BLaER1 (cell line): ENCODE results near the gene CCL8.

Experiments used
- H3K27ac ChIP-seq: shearing (Covaris generic); formaldehyde crosslinking; 2 replicates; pipeline ENCODE4 v1.8.1; 2022
- H3K27me3 ChIP-seq: shearing (Covaris generic); formaldehyde crosslinking; 2 replicates; pipeline ENCODE4 v1.8.1; 2022
- H3K36me3 ChIP-seq: shearing (Covaris generic); formaldehyde crosslinking; 2 replicates; pipeline ENCODE4 v1.8.1; 2022
- H3K4me1 ChIP-seq: shearing (Covaris generic); formaldehyde crosslinking; 2 replicates; pipeline ENCODE4 v1.8.1; 2022
- H3K4me2 ChIP-seq: shearing (Covaris generic); formaldehyde crosslinking; 2 replicates; pipeline ENCODE4 v1.8.1; 2022
- H3K4me3 ChIP-seq: shearing (Covaris generic); formaldehyde crosslinking; 2 replicates; pipeline ENCODE4 v1.8.1; 2022
- H3K9ac ChIP-seq: shearing (Covaris generic); formaldehyde crosslinking; 2 replicates; pipeline ENCODE4 v1.8.1; 2022
- H3K9me3 ChIP-seq: shearing (Covaris generic); formaldehyde crosslinking; 2 replicates; pipeline ENCODE4 v1.8.1; 2022
- H4K20me1 ChIP-seq: shearing (Covaris generic); formaldehyde crosslinking; 2 replicates; pipeline ENCODE4 v1.8.1; 2022
- Cebpa-rat ChIP-seq: shearing (Covaris generic); IDR thresholded peaks from 2 replicates; pipeline ENCODE4 v1.8.1; 2022

CCL8 gene

DNA sequence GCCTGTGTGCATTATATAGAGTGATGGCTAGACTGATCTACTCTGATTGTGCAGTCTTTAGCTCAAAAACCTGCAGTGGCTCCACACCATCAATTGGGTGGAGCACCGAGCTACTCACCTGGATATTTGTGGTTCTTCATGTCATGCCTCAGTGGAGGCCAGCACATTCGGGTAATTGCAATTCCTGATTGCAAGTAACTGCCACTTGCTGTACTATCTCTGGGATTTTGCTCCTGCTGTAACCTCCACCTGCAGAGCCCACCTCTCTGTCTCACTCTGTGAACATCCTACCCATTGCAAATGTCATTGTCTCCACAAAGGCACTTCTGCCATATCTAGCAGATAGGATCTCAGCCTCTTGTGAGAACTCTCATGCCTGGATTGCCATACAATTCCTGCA is 45.5 kb downstream of the CCL8 start:
- H4K20me1 ChIP-seq: no peaks in the 10 kb centered on the region
- peak overlapping the region; percentile 69 for H3K4me2 ChIP-seq
- H3K27ac ChIP-seq: peak overlapping the region; percentile 65
- no peaks in the 10 kb centered on the region for H3K27me3 ChIP-seq
- no peak overlapping the region for H3K4me3 ChIP-seq
- H3K9me3 ChIP-seq: no peaks in the 10 kb centered on the region
- H3K9ac ChIP-seq: no peak overlapping the region
- TF ChIP-seq Cebpa-rat: no peak
- H3K4me1 ChIP-seq: peaks cover 91% of the 10 kb centered on the region
- H3K36me3 ChIP-seq: no peaks in the 10 kb centered on the region

GRCh38 chr17:34365340-34365739 is 46.1 kb downstream of the CCL8 start:
- Histone ChIP-seq H3K9ac (no peak overlapping the region), H3K9me3 (no peaks in the 10 kb centered on the region), H3K27me3 (no peaks in the 10 kb centered on the region), H3K4me2 (peak overlapping the region; percentile 69), H3K4me3 (no peak overlapping the region), H4K20me1 (no peaks in the 10 kb centered on the region), H3K27ac (peak overlapping the region; percentile 65), H3K4me1 (peaks cover 91% of the 10 kb centered on the region), H3K36me3 (no peaks in the 10 kb centered on the region)
- TF ChIP-seq Cebpa-rat: no peak

DNA sequence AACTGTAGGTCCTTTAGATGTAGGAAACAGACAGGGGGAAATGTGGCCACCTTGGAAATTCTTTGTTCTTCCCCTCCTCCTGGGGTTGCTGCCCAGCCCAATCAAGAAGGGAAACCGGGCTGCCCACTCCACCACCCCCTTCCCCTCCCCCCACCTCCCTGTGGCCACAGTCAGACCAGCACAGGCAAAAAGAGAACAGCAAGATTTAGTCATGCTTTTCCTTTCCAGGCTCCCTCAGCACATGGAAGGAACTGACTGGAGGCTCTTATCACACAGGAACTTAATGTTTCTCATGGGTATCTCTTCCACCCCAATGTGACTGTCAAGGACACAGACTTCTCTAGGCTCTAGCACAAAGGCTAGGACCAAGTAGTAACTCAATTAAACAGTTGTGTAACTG is 46.8 kb downstream of the CCL8 start:
- peaks cover 91% of the 10 kb centered on the region for H3K4me1 ChIP-seq
- H3K4me2 ChIP-seq: peak overlapping the region; percentile 69
- no peak overlapping the region for H3K4me3 ChIP-seq
- H3K36me3 ChIP-seq: no peaks in the 10 kb centered on the region
- no peak for TF ChIP-seq Cebpa-rat
- peak overlapping the region; percentile 65 for H3K27ac ChIP-seq
- H3K9me3 ChIP-seq: no peaks in the 10 kb centered on the region
- no peaks in the 10 kb centered on the region for H4K20me1 ChIP-seq
- H3K27me3 ChIP-seq: no peaks in the 10 kb centered on the region
- no peak overlapping the region for H3K9ac ChIP-seq

- no peaks in the 10 kb centered on the region for H3K27me3 ChIP-seq
- H3K9ac ChIP-seq: peak overlapping the region; percentile 12; the same call in 1 of the 2 replicates
- H3K36me3 ChIP-seq: no peaks in the 10 kb centered on the region
- H3K4me1 ChIP-seq: peaks cover 91% of the 10 kb centered on the region
- H3K4me3 ChIP-seq: no peak overlapping the region
- TF ChIP-seq Cebpa-rat: no peak
- no peaks in the 10 kb centered on the region for H4K20me1 ChIP-seq
- H3K27ac ChIP-seq: peak overlapping the region; percentile 65
- no peaks in the 10 kb centered on the region for H3K9me3 ChIP-seq
- H3K4me2 ChIP-seq: peak overlapping the region; percentile 69
Observed at GRCh38 chr17:34366529-34367107, 47.4 kb downstream of the CCL8 start.

DNA sequence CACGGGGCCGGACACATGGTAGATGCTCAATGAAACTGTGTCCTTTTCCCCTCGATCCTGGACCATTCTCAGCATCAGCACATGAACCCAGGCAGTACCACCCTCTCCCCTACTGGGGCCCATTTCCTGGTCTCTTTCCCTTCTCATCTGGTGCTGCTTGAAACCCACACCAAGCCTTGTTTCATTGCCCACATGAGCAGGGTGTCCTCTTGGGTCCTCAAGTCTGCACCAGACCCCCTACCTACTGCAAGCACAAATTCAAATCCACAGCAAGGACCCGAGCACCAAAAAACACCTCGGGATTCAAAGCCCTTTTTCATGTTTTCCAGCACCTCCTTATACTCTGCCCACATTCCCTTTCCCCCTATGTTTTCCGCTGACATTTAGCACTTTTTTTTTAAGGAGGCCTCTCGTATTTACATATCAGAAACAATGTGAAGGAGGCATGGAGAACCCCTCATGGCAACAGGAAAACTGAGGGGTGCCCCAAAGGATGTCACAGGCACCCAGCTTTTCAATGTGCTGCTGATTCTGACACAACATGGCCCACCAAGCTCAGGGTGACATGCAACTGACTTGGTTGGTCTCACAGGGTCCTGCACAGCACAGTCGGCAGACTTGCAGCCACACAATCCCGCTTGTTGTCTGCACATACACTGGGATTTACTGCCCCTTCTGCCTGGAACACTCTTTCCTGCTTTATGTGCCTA is 48.4 kb downstream of the CCL8 start:
- Histone ChIP-seq H3K4me3 (no peak overlapping the region), H3K36me3 (no peaks in the 10 kb centered on the region), H4K20me1 (no peaks in the 10 kb centered on the region), H3K9me3 (no peaks in the 10 kb centered on the region), H3K27me3 (no peaks in the 10 kb centered on the region), H3K27ac (no peak overlapping the region), H3K4me2 (no peak overlapping the region), H3K4me1 (peaks cover 81% of the 10 kb centered on the region), H3K9ac (no peak overlapping the region)
- TF ChIP-seq Cebpa-rat: no peak

DNA sequence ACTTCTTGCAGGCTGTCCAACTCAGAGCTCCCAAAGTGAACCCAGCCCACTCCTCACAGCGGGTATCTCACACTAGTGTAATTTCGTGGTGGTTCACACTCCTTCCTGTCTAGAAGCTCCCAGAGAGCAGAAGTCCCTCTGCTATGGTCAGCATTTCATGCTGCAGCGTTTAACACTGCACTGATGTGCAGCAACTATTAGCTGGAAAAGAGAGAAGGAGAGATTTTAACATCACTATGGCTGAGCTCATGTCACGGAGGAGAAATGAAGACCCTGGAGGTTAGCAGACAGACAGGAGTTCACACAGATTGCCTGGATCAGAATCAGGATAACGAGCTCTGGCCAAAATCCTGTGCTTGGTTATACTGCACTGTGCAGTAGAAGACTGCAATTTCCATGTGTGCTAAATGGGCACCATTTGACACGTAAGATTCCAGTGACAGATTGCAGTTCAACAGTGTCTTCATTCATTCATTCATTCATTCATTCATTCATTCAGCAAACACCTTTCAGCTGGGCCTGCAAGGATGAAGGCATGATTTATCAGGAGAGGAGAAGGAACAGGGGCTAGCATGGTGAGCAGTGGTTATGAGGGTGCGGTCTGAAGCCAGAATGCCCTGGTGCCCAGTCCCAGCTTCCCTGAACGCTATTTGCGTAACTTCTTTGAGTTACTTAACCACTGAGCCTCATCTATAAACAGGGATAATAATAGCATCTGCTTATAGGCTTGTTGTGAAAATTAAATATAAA is 49.1 kb downstream of the CCL8 start:
- no peak overlapping the region for H3K4me3 ChIP-seq
- H3K9me3 ChIP-seq: no peaks in the 10 kb centered on the region
- H3K4me1 ChIP-seq: peaks cover 73% of the 10 kb centered on the region
- H3K27ac ChIP-seq: no peak overlapping the region
- H4K20me1 ChIP-seq: no peaks in the 10 kb centered on the region
- H3K36me3 ChIP-seq: no peaks in the 10 kb centered on the region
- no peak overlapping the region for H3K4me2 ChIP-seq
- no peaks in the 10 kb centered on the region for H3K27me3 ChIP-seq
- TF ChIP-seq Cebpa-rat: 0 out of 2 replicates have a peak, but pooled peaks have one; percentile 4
- H3K9ac ChIP-seq: no peak overlapping the region

- Histone ChIP-seq H3K27ac (no peak overlapping the region), H4K20me1 (no peaks in the 10 kb centered on the region)
Observed at GRCh38 chr17:34368946-34369500, 49.8 kb downstream of the CCL8 start.

DNA sequence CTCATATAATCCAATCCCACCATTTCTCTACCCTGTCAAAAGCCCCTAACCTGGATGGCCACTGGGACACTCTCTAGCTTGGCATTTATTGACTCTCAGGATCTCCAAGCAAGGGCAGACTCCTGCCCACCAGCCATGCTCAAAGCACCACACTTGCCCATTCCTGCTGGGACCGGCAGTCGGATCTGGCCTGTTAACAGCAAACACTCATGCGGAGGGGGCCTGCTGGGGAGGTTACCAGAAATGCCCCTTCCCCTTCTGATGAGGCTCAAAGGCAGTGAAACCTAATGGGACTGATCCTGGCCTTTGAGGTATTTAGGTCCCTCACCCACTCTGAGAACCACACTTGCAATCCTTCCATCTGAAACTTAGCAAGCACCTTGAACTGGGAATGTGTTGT is 50.3 kb downstream of the CCL8 start:
- H4K20me1 ChIP-seq: no peaks in the 10 kb centered on the region
- no peak overlapping the region for H3K4me2 ChIP-seq
- peaks cover 61% of the 10 kb centered on the region for H3K4me1 ChIP-seq
- H3K27me3 ChIP-seq: no peaks in the 10 kb centered on the region
- no peaks in the 10 kb centered on the region for H3K9me3 ChIP-seq
- H3K36me3 ChIP-seq: no peaks in the 10 kb centered on the region
- no peak overlapping the region for H3K27ac ChIP-seq
- no peak overlapping the region for H3K9ac ChIP-seq
- no peak for TF ChIP-seq Cebpa-rat
- no peak overlapping the region for H3K4me3 ChIP-seq

More at GRCh38 chr17:34368946-34369500, 49.8 kb downstream of the CCL8 start:
- no peak for TF ChIP-seq Cebpa-rat
- Histone ChIP-seq H3K4me2 (no peak overlapping the region), H3K4me3 (no peak overlapping the region), H3K4me1 (peaks cover 67% of the 10 kb centered on the region), H3K36me3 (no peaks in the 10 kb centered on the region), H3K27me3 (no peaks in the 10 kb centered on the region), H3K9ac (no peak overlapping the region), H3K9me3 (no peaks in the 10 kb centered on the region)

DNA sequence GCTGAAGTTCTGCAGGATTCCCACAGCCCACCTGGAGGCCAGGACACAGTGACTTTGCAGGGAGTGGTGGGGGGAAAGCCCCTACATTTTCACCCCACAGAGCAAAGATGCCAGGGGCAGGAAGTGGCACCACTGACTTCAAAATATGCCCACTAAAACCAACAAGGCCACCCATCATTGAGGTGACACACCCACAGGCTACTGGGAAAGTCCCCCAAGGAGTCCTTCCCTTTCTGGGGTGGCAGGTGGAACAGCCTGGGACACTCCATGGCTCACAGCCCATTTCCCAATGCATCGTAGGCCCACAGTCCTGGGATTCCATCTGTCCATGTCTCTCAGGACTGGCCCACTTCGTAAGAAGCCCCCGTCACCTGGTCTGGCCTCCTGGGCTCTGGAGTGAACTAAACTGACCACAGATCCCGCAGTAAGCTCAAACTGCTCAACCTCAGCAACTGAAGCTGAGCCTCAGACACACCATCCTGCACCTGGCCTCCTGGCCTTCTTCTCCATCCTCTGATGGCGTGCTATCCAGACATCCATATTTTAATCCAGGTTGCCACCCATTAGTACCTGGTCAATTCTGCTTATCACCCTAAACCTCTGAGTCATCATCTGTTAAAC is 51.3 kb downstream of the CCL8 start:
- TF ChIP-seq Cebpa-rat: no peak
- H3K4me1 ChIP-seq: peaks cover 52% of the 10 kb centered on the region
- no peaks in the 10 kb centered on the region for H4K20me1 ChIP-seq
- no peak overlapping the region for H3K9ac ChIP-seq
- peak overlapping the region; percentile 41 for H3K4me2 ChIP-seq
- no peaks in the 10 kb centered on the region for H3K36me3 ChIP-seq
- no peak overlapping the region for H3K27ac ChIP-seq
- H3K27me3 ChIP-seq: no peaks in the 10 kb centered on the region
- H3K9me3 ChIP-seq: no peaks in the 10 kb centered on the region
- no peak overlapping the region for H3K4me3 ChIP-seq

DNA sequence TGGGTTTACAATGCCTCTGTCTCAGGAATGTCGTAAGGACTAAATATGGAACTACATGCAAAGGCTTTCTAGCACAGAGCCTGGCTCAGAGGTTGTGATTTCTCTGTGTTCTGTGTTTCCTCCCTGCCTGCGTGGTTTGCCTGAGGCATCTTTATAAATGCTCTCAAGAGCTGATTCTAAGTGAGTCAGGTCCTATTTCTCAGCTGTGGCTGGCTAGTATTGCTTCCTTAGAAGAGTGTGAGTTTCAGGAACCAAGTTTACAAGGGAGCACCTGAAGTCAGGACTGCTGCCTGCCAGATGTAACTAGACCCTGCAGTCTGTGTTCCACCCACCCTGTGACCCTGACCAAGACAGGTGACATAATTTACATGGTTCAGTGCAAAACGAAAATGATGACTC is 51.8 kb downstream of the CCL8 start:
- Histone ChIP-seq H3K27ac (no peak overlapping the region), H3K27me3 (no peaks in the 10 kb centered on the region), H3K4me1 (peaks cover 47% of the 10 kb centered on the region), H3K9ac (no peak overlapping the region), H3K36me3 (no peaks in the 10 kb centered on the region), H3K9me3 (no peaks in the 10 kb centered on the region), H4K20me1 (no peaks in the 10 kb centered on the region), H3K4me3 (no peak overlapping the region), H3K4me2 (peak overlapping the region; percentile 41)
- TF ChIP-seq Cebpa-rat: no peak
